ENCODE results near the gene EPHB2. TPM values are rescaled to one million over a fixed set of nuclear protein-coding genes. Genes with fewer than 3 reads are reported as not detected.

EPHB2 gene
- total RNA-seq, 4 donors from 2014 or later, result 0.32 to 4.0 (median 1.7) TPM

DNA sequence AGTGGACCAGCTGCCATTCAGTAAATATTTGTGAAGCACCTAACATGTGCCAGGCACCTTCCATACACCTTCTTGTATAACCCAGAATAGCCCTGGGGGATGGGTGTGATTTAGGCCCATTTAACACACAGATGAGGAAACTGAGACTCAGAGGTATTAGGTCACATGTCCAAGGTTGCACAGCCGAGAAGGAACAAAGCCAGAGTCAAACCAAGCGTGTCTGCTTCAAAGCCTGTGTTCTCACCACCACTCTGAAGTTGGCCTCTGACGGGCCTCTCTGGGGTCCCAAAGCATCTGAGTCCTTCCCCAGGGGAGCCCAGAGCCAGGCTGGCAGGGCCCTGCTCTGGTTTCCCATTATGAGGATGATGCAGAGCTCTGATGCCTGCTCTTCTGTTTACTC is 196.9 kb downstream of the EPHB2 start:
- Histone ChIP-seq H3K27me3 (no peaks in the 10 kb centered on the region), H3K27ac (no peak overlapping the region), H3K4me1 (no peaks in the 10 kb centered on the region), H3K36me3 (no peaks in the 10 kb centered on the region), H3K4me3 (no peak overlapping the region), H3K9me3 (no peaks in the 10 kb centered on the region)
- 92% methylated on average over 2 of the region's 3 CpGs for WGBS
- TF ChIP-seq EP300 (IDR thresholded peaks at IDR 0.05) (no peak), POLR2A (IDR thresholded peaks at IDR 0.05) (no peak), POLR2AphosphoS5 (IDR thresholded peaks at IDR 0.05) (no peak)
- TF ChIP-seq, protein P1, sequence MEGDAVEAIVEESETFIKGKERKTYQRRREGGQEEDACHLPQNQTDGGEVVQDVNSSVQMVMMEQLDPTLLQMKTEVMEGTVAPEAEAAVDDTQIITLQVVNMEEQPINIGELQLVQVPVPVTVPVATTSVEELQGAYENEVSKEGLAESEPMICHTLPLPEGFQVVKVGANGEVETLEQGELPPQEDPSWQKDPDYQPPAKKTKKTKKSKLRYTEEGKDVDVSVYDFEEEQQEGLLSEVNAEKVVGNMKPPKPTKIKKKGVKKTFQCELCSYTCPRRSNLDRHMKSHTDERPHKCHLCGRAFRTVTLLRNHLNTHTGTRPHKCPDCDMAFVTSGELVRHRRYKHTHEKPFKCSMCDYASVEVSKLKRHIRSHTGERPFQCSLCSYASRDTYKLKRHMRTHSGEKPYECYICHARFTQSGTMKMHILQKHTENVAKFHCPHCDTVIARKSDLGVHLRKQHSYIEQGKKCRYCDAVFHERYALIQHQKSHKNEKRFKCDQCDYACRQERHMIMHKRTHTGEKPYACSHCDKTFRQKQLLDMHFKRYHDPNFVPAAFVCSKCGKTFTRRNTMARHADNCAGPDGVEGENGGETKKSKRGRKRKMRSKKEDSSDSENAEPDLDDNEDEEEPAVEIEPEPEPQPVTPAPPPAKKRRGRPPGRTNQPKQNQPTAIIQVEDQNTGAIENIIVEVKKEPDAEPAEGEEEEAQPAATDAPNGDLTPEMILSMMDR (IDR thresholded peaks at IDR 0.05), result no peak
- DNase-seq (ENCODE audit: low spot score in 2 of 2), result no peak

DNA sequence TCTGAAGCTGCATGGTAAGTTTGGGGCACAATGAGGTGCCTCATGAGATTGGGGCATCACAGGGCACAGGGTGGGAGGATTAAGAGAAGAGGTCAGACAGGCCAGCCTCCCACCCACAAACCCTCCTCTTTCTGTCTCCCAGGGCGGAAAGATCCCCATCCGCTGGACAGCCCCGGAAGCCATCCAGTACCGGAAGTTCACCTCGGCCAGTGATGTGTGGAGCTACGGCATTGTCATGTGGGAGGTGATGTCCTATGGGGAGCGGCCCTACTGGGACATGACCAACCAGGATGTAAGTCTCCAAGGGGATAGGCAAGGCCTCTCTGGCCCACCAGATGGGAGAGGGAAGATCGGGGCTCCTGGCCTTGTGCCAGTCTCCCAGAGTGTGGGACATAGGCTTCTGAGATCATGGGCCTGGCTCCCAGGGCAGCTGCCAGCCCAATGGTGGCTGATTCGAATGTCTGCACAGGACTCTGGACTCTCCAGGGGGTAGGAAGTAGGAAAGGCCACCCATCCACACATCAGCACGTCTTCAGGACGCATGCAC is 198.3 kb downstream of the EPHB2 start:
- Histone ChIP-seq H3K4me1 (no peaks in the 10 kb centered on the region), H3K27ac (no peak overlapping the region), H3K4me3 (no peak overlapping the region), H3K36me3 (no peaks in the 10 kb centered on the region), H3K9me3 (no peaks in the 10 kb centered on the region), H3K27me3 (peaks cover 5% of the 10 kb centered on the region)
- TF ChIP-seq POLR2AphosphoS5 (IDR thresholded peaks at IDR 0.05) (no peak), POLR2A (IDR thresholded peaks at IDR 0.05) (no peak), EP300 (IDR thresholded peaks at IDR 0.05) (no peak)
- TF ChIP-seq, protein P1 (IDR thresholded peaks at IDR 0.05), result no peak
- DNase-seq (ENCODE audit: low spot score in 2 of 2), result no peak
- WGBS, result 95% methylated on average over 9 of the region's 11 CpGs

DNA sequence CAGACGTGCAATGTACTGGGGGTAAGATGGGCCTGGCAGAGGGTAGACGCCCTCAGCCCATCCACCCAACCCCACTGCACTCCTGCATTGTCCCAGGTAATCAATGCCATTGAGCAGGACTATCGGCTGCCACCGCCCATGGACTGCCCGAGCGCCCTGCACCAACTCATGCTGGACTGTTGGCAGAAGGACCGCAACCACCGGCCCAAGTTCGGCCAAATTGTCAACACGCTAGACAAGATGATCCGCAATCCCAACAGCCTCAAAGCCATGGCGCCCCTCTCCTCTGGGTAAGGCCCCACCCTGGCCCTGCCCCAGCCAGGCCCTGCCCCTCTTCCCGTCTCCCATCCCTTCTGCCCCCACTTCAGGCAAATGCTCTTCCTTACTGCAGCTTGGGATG is 199.6 kb downstream of the EPHB2 start:
- H3K4me3 ChIP-seq, result no peak overlapping the region
- DNase-seq (ENCODE audit: low spot score in 2 of 2), result no peak
- H3K36me3 ChIP-seq, result no peaks in the 10 kb centered on the region
- 100% methylated on average over 4 of the region's 13 CpGs for WGBS
- no peaks in the 10 kb centered on the region for H3K4me1 ChIP-seq
- peaks cover 5% of the 10 kb centered on the region for H3K27me3 ChIP-seq
- H3K9me3 ChIP-seq, result no peaks in the 10 kb centered on the region
- no peak overlapping the region for H3K27ac ChIP-seq
- TF ChIP-seq, protein P1 (IDR thresholded peaks at IDR 0.05), result no peak

DNA sequence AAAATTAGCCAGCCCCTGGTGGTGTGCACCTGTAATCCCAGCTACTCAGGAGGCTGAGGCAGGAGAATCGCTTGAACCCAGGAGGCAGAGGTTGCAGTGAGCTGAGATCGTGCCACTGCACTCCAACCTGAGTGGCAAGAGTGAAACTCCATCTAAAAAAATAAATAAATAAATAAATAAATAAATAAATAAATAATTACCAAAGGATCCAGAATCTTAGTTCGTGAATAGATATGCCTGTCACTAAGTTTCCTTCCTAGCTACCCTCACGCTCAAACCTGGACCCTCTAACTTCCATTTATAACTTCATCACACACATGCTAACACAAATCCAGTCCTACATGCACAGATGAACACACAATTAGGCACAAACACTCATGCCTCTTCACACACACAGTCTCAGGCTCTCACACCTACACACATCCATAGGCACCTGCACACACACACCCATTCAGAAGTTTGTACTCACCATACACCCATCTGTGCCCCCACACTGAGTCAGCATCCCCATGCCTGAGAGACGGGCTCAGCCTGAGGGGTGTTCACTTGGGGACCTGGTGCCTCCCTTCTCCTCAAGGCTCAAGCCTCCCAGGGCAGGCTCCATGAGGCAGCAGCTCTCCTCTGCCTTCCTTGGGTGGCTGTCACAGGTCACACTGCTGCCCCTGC is 200.5 kb downstream of the EPHB2 start:
- H3K9me3 ChIP-seq, result no peaks in the 10 kb centered on the region
- whole genome bisulfite sequencing, result 92% methylated on average over 5 of the region's 5 CpGs
- no peak for DNase-seq (ENCODE audit: low spot score in 2 of 2)
- no peak overlapping the region for H3K4me3 ChIP-seq
- no peaks in the 10 kb centered on the region for H3K36me3 ChIP-seq
- H3K27me3 ChIP-seq, result peaks cover 5% of the 10 kb centered on the region
- no peaks in the 10 kb centered on the region for H3K4me1 ChIP-seq
- H3K27ac ChIP-seq, result no peak overlapping the region
- TF ChIP-seq EP300 (IDR thresholded peaks at IDR 0.05), result no peak
- no peak for TF ChIP-seq POLR2A (IDR thresholded peaks at IDR 0.05)
- TF ChIP-seq, protein P1 (IDR thresholded peaks at IDR 0.05), result no peak
- no peak for TF ChIP-seq POLR2AphosphoS5 (IDR thresholded peaks at IDR 0.05)

DNA sequence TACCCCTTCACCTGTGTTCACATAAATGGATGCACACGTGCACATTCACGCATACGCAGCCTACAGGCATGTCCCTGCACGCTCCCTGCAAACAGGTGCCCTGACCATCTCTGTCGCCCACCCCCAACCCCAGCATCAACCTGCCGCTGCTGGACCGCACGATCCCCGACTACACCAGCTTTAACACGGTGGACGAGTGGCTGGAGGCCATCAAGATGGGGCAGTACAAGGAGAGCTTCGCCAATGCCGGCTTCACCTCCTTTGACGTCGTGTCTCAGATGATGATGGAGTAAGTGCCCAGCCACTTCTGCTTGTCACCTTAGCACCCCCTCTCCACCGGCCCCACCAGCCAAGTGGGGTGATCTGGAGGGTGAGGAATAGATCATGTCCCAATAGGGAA is 201.7 kb downstream of the EPHB2 start:
- TF ChIP-seq POLR2AphosphoS5 (IDR thresholded peaks at IDR 0.05) (no peak), POLR2A (IDR thresholded peaks at IDR 0.05) (no peak), EP300 (IDR thresholded peaks at IDR 0.05) (no peak)
- TF ChIP-seq, protein P1 (IDR thresholded peaks at IDR 0.05), result no peak
- WGBS, result 91% methylated on average over 16 of the region's 16 CpGs
- peaks cover 5% of the 10 kb centered on the region for H3K27me3 ChIP-seq

More for the DNA sequence above, 201.7 kb downstream of the EPHB2 start:
- no peak overlapping the region for H3K27ac ChIP-seq
- DNase-seq (ENCODE audit: low spot score in 2 of 2), result no peak
- peaks cover 6% of the 10 kb centered on the region for H3K4me1 ChIP-seq
- H3K9me3 ChIP-seq, result no peaks in the 10 kb centered on the region
- H3K4me3 ChIP-seq, result no peak overlapping the region
- no peaks in the 10 kb centered on the region for H3K36me3 ChIP-seq

All from suprapubic skin (tissue), 4 donors.